NCI-H2171 treated with DMSO at 0.1 percent for 48 hours (cell line): ENCODE results near the gene PGBD1.
"Not testable (repeated sequence)": the region's sequence is repeated elsewhere in the genome, so short reads cannot be mapped to it uniquely, and the experiment has no call there.

Source experiments
- DNase-seq: peaks from one replicate; lab custom pipeline; 2025; lab: John Stamatoyannopoulos, UW

PGBD1 gene

DNA sequence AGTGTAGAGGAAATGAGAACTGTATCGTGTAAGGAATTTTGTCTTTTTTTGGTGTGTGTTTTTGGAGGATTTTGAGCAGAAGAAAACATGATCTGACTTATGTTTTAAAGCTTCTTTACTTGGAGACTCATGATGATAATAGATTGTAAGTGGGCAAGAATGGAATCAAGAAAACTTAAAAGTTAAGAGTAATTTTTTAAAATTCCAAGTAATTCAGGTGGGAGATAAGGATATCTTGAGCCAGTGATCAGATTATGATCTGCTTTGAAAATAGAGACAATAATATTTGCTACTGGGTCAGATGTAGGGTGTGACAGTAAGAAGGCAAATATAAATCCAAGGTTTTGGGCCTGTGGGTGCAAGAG lies 13.7 kb upstream of the PGBD1 start:
- DNase-seq = no peak

- no peak for DNase-seq
Observed at GRCh38 chr6:28269492-28269891, 11.9 kb upstream of the PGBD1 start.

GRCh38 chr6:28274888-28275287 lies 6.5 kb upstream of the PGBD1 start:
- no peak for DNase-seq

GRCh38 chr6:28277746-28278145 lies 3.6 kb upstream of the PGBD1 start:
- DNase-seq = no peak

DNA sequence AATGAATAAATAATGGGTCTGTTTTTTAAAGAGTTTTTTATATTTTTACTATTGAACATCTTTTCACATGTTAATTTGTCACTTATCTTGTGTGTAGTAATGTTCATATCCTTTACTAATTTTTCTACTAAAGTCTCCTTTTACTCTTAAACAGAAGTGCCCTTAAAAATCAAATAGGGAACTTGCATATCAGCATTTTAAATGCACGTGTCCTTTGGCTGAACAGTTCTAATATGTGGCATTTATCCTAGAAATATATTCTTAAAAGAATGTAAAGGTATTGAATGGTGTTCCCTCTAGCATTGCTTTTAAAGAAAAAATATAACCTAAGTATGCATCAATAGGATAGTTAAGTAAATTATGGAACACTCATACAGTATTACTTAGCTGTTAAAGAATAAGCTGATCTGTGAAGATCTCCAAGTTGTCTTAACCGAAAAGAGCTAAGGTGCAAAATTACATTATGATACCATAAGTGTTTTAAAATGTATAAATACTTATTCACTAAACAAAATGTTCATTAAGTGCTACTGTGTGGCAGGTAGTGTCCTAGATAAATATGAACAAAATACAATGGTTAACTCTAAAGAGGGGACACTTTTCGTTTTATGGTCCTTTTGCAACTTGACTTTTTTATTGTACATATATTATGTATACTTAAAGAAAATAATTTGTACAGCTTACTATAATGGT lies 631 bp upstream of the PGBD1 start:
- no peak for DNase-seq

- DNase-seq = no peak
Observed at GRCh38 chr6:28282926-28283325, 1.6 kb downstream of the PGBD1 start.

DNA sequence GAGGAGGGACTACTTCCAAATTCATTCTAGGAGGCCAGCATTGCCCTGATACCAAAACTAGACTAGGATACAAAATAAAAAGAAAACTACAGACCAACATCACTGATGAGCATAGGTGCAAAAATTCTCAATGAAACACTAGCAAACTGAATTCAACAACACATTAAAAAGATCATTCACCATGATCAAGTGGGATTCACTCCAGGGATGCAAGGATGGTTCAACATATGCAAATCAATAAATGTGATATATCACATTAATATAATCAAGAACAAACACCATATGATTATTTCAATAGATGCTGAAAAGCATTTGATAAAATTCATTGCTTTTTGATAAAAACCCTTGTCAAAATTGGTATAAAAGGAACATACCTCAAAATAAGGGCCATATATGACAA lies 10.2 kb downstream of the PGBD1 start:
- no peak for DNase-seq

- no peak for DNase-seq
Observed at GRCh38 chr6:28295326-28295725, 14.0 kb downstream of the PGBD1 start.

DNA sequence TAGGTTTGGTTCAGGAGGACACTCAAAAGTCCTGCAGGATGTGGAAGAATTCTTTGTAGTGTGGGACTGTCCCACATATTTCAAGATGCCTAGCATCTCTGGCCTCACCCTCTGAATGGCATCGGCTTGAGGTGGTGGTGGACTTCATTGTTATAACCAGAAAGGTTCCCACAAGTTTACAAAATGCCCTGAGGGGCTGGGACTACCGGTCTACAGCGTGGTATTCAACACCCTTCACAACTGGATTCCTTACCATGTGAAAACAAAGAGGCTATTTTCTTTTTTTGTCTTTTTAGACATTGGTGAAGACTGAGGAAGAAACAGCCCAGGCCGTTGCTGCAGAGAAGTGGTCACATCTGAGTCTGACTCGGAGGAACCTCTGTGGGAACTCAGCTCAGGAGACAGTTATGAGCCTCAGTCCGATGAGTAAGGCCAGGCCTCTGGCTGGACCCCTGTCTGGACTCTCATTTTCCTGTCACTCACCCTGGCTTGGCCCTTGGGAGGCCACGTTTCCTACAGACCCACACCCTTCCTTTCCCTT lies 15.2 kb downstream of the PGBD1 start:
- no peak for DNase-seq

DNA sequence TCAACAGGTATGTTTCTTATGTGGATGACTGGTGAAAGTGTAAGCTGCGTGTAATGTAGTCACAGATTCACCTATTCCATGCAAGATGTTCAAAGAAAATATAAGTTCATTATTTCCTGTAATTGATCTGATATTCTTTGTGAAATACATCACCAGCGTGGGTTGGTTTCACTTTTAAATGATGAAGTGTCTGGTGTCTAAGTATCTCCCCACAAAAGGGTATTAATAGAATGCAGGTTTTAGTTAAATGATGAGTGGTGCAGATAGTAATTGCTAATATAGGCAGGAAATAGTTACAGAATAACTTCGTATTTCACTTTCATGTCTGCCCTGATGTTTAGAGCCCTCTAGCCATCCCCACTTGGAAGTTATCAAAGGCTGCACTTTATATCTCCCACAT lies 22.2 kb downstream of the PGBD1 start:
- no peak for DNase-seq

GRCh38 chr6:28306363-28306762 lies 25.0 kb downstream of the PGBD1 start:
- DNase-seq = not testable (repeated sequence)

- peak; percentile 87 for DNase-seq
Observed at GRCh38 chr6:28311139-28311823, 29.9 kb downstream of the PGBD1 start.

GRCh38 chr6:28312939-28313338 lies 31.6 kb downstream of the PGBD1 start:
- DNase-seq = no peak

- DNase-seq = peak; percentile 40
Observed at GRCh38 chr6:28315628-28316027, 34.3 kb downstream of the PGBD1 start.

GRCh38 chr6:28317866-28318265 lies 36.5 kb downstream of the PGBD1 start:
- DNase-seq = not testable (repeated sequence)

GRCh38 chr6:28322661-28323060 lies 41.3 kb downstream of the PGBD1 start:
- DNase-seq = no peak

DNA sequence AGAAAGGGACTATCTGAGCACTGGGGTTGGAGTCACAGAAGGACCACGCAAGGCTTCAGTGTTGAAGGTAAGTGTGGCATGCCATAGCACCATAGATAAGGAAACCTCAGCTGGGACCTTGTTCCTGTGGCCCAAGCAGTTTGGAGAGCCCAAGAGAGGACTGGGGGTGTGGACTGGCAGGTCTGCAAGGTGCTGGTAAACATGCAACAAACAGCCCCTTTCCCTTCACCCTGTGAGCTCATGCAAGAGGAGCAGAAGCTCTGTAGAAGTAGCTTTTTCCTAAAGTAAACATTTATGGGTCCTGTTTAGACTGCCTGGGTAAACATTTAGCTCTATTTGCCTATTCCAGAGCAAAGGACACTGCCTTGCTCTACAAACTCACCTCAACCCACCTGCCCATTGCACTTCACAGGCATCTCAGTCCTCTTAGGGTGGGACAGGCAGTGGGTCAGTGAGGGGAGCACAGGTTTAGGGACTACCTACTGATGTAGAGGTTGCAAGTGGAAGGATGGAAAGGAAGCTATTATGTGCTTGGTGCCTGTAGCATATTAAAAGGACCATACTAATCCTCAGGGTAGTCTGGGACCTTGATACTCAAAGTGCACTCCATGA lies 42.5 kb downstream of the PGBD1 start:
- no peak for DNase-seq

DNA sequence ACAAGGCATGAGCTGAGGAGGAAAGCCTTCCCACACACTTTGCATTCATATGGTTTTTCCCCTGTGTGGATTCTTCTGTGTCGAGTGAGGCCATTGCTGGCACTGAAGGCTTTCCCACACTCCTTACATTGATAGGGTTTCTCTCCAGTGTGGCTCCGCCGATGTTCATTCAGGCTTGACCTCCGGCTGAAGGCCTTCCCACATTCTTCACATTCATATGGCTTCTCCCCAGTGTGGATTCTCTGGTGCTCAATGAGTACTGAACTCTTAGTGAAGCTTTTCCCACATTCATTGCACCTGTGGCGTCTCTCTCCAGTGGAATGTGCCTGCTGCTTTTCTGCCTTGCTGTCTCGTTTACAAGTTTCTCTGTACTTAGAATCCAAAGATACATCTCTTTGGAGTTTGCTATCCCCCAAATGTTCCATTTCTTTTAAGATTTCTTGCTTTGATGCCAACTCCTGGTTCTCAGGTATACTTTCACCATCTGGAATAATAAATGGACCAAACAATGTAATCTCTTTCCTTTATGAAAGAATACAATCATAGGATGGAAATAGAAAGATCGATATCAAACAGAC lies 45.1 kb downstream of the PGBD1 start:
- no peak for DNase-seq

- DNase-seq = no peak
Observed at GRCh38 chr6:28330041-28330440, 48.7 kb downstream of the PGBD1 start.

GRCh38 chr6:28333047-28333446 lies 51.7 kb downstream of the PGBD1 start:
- no peak for DNase-seq

- no peak for DNase-seq
Observed at GRCh38 chr6:28333599-28334018, 52.2 kb downstream of the PGBD1 start.

DNA sequence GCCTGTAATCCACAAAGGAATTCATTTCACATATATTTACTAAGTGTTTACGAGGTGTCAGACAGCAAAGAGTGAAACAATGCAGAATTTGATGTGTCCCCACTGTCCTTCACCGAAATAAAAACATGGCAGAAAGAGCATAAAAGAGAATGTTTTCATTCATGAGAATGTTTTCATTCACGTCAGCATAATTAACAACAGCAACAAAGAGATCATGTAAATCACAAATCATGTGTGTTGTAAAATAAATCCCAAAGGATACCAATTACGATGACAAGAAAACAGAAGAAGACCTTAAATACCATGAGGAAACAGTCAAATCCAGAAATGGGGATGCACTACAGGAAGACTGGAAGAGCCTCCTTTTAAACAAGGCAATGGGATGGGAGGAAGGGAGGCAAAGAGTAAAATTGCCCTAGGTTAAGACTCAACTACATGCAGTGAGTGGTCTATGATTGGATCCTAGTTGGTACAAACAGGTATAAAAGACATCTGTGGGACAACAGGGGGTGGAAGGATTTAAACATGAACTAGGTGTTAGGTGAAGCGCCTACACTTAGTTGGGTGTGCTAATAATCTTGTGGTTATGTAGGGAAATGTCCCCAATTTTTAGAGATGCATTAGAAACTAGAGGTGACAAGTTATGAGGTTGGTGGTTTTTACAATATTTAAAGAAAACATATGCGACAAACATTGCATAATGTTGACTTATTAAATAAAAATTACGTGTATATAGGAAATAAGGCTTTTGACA lies 53.1 kb downstream of the PGBD1 start:
- DNase-seq = no peak
